Mucosa of descending colon (tissue), 3 donors: ENCODE measurements around the gene SWAP70. TPM values are rescaled to one million over a fixed set of nuclear protein-coding genes. Genes with fewer than 3 reads are reported as not detected.

Source experiments
- ATAC-seq: fragments of 200-7000 bp; cut with Tn5 transposase; one replicate; pipeline ENCODE4 v1.9.1; 2020; ENCODE audit warnings: mild to moderate bottlenecking, moderate library complexity
- DNase-seq, 3 donors: peaks; one replicate each; pipeline ENCODE4 v3.0.0-alpha.2; 2020
- H3K36me3 ChIP-seq: fragments of 200-600 bp; one replicate; pipeline ENCODE4 v1.8.0; 2021; ENCODE audit warnings: low read depth, mild to moderate bottlenecking
- H3K4me1 ChIP-seq: fragments of 200-600 bp; one replicate; pipeline ENCODE4 v1.8.0; 2021; ENCODE audit warnings: low read depth, mild to moderate bottlenecking
- H3K4me3 ChIP-seq: fragments of 200-600 bp; one replicate; pipeline ENCODE4 v1.8.0; 2021; ENCODE audit warnings: mild to moderate bottlenecking
- H3K9me3 ChIP-seq: fragments of 200-600 bp; one replicate; pipeline ENCODE4 v1.8.0; 2021; ENCODE audit warnings: mild to moderate bottlenecking
- intact Hi-C, 2 donors: fragments of 100-400 bp; cut with DNase I in 1 of 2; cut with micrococcal nuclease in 1 of 2; formaldehyde crosslinking; loops; one replicate each; pipeline versions ENCODE4 v1.11.0 to v1.11.1; 2022; cut with DNase I, micrococcal nuclease
- total RNA-seq, 3 donors: library from RNA; stranded (reverse); fragmentation: NEBNext Ultra II Directional in 2 of 3; extraction: Animal tissue kit (Norgen Biotek cat#: 25700) in 2 of 3; gene quantifications; one replicate each; pipeline versions ENCODE4 v1.2.1 to v1.2.4, GENCODE V29; 2021 to 2023
- TF ChIP-seq, protein P1 (sequence below): fragments of 200-600 bp; IDR thresholded peaks from one replicate; pipeline ENCODE4 v1.8.0; 2022; ENCODE audit warnings: antibody characterized with exemption, mild to moderate bottlenecking
- donor health status: DM: no; HTN: no; CAD: no; lungs with moderate emphysema.
- donor health status: DM: no; HTN: no; CAD: no.
- donor health status: DM: no; HTN: yes; CAD: no.

The SWAP70 gene
- total RNA-seq, 3 donors from 2014 or later, result 16.0 to 29.1 (median 19.7) TPM

GRCh38 chr11:9722893-9723292, 59.0 kb downstream of the SWAP70 start:
- Histone ChIP-seq H3K4me3 (no peak overlapping the region), H3K9me3 (no peaks in the 10 kb centered on the region), H3K4me1 (peaks cover 7% of the 10 kb centered on the region), H3K36me3 (no peaks in the 10 kb centered on the region)
- intact Hi-C loops, result no loop called here
- TF ChIP-seq, protein P1, sequence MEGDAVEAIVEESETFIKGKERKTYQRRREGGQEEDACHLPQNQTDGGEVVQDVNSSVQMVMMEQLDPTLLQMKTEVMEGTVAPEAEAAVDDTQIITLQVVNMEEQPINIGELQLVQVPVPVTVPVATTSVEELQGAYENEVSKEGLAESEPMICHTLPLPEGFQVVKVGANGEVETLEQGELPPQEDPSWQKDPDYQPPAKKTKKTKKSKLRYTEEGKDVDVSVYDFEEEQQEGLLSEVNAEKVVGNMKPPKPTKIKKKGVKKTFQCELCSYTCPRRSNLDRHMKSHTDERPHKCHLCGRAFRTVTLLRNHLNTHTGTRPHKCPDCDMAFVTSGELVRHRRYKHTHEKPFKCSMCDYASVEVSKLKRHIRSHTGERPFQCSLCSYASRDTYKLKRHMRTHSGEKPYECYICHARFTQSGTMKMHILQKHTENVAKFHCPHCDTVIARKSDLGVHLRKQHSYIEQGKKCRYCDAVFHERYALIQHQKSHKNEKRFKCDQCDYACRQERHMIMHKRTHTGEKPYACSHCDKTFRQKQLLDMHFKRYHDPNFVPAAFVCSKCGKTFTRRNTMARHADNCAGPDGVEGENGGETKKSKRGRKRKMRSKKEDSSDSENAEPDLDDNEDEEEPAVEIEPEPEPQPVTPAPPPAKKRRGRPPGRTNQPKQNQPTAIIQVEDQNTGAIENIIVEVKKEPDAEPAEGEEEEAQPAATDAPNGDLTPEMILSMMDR, result no peak
- DNase-seq (no peak), ATAC-seq (no peak)

- Histone ChIP-seq H3K36me3 (no peaks in the 10 kb centered on the region), H3K9me3 (no peaks in the 10 kb centered on the region), H3K4me1 (peaks cover 3% of the 10 kb centered on the region), H3K4me3 (no peak overlapping the region)
- DNase-seq (no peak), ATAC-seq (peak; percentile 91)
- intact Hi-C loops, result no loop called here
- TF ChIP-seq, protein P1, result no peak
These were observed 62.6 kb downstream of the SWAP70 start for GRCh38 chr11:9726321-9727022.

GRCh38 chr11:9728058-9728457, 64.2 kb downstream of the SWAP70 start:
- H3K36me3 ChIP-seq, result no peaks in the 10 kb centered on the region
- no peaks in the 10 kb centered on the region for H3K9me3 ChIP-seq
- ATAC-seq (no peak), DNase-seq (no peak)
- TF ChIP-seq, protein P1, result no peak
- no peak overlapping the region for H3K4me3 ChIP-seq
- intact Hi-C loops, result no loop called here
- H3K4me1 ChIP-seq, result peaks cover 3% of the 10 kb centered on the region

DNA sequence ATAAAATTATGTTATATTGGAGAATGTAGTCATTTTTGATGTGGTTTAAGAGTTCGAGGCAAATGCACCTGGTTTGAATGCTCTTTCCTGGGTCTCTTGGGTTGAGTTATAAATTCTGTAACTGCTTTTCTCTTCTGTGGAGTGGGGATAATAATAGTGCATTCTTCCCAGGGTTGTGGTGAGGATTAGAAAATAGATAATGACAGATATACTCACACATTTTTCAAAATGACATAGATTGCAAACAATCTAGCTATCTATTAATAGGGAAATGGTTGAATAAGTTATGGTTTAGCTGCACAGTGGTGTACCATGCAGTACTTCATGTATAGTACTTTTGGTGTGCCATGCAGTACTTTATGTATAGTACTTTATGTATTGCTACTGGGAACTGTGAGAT, 67.4 kb downstream of the SWAP70 start:
- Histone ChIP-seq H3K4me3 (no peak overlapping the region), H3K9me3 (no peaks in the 10 kb centered on the region), H3K4me1 (peaks cover 2% of the 10 kb centered on the region), H3K36me3 (no peaks in the 10 kb centered on the region)
- intact Hi-C loops, result no loop called here
- TF ChIP-seq, protein P1, result no peak
- DNase-seq (no peak), ATAC-seq (no peak)

GRCh38 chr11:9732453-9732852, 68.6 kb downstream of the SWAP70 start:
- H3K36me3 ChIP-seq, result no peaks in the 10 kb centered on the region
- no peaks in the 10 kb centered on the region for H3K9me3 ChIP-seq
- intact Hi-C loops, result no loop called here
- ATAC-seq (no peak), DNase-seq (no peak)
- H3K4me3 ChIP-seq, result no peak overlapping the region
- TF ChIP-seq, protein P1, result no peak
- H3K4me1 ChIP-seq, result no peaks in the 10 kb centered on the region
